ENCODE results near the gene LCE6A. TPM values are rescaled to one million over a fixed set of nuclear protein-coding genes. Genes with fewer than 3 reads are reported as not detected.

LCE6A gene
- total and polyA plus RNA-seq, 11 donors: not detected

DNA sequence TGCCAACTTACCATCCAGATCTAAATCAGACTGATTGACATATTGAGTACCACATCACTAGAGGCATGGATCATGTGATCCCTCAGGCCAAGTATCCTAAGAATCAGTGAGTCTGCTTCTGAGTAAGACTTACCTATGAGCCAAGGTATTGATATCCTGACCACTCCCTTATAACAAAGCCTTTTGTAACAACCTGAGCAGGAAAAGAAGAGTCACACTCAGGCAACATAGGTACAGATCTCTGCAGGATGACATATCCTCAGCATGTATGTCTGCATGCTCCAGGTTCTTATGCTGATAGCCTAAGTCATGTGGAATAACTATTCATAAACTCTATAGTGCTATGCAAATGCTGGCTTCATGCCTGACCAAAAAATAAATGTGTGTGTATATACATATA lies 17.7 kb upstream of the LCE6A start:
- Histone ChIP-seq H3K9me3 (no peaks in the 10 kb centered on the region), H3K27ac (no peak overlapping the region), H3K36me3 (no peaks in the 10 kb centered on the region), H3K4me1 (no peaks in the 10 kb centered on the region), H3K27me3 (peaks cover 0 to 9% (median 0%) of the 10 kb centered on the region in 9 donors), H3K4me3 (no peak overlapping the region)
- no peak for TF ChIP-seq POLR2A (IDR thresholded peaks at IDR 0.05)
- TF ChIP-seq, protein P1, sequence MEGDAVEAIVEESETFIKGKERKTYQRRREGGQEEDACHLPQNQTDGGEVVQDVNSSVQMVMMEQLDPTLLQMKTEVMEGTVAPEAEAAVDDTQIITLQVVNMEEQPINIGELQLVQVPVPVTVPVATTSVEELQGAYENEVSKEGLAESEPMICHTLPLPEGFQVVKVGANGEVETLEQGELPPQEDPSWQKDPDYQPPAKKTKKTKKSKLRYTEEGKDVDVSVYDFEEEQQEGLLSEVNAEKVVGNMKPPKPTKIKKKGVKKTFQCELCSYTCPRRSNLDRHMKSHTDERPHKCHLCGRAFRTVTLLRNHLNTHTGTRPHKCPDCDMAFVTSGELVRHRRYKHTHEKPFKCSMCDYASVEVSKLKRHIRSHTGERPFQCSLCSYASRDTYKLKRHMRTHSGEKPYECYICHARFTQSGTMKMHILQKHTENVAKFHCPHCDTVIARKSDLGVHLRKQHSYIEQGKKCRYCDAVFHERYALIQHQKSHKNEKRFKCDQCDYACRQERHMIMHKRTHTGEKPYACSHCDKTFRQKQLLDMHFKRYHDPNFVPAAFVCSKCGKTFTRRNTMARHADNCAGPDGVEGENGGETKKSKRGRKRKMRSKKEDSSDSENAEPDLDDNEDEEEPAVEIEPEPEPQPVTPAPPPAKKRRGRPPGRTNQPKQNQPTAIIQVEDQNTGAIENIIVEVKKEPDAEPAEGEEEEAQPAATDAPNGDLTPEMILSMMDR (IDR thresholded peaks at IDR 0.05): no peak
- intact Hi-C loops (cut with DNase I): no loop called here
- no peak for ATAC-seq
- no peak for DNase-seq

DNA sequence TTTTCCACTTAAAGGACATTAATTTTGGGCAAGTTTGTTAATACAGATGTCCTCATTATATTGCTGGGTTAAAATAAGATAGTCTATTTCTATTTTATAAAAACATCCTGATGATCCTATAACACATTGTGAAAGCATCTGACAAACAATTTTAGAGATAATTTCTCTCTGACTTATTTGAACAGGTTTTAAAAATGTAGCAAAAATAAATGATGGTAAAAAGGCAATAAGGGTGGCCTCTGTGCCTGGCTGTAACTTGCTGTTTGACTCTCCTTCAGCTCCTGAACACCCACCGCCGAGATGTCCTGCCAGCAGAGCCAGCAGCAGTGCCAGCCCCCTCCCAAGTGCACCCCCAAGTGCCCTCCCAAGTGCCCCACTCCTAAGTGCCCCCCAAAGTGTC lies 15.5 kb upstream of the LCE6A start, which contains the start of gene LCE1A:
Gene LCE1A (plus strand): TSS at position 301 of the 400 bp plus-strand sequence. CDS start 0 bp downstream, at position 301.
- WGBS, 4 donors: 69 to 82% (median 78%) methylated on average over 2 of the region's 2 CpGs
- Histone ChIP-seq H3K4me1 (no peaks in the 10 kb centered on the region), H3K27ac (no peak within 1 kb of the TSS), H3K9me3 (no peaks in the 10 kb centered on the region), H3K4me3 (no peak within 1 kb of the TSS), H3K36me3 (no peaks in the 10 kb centered on the region), H3K27me3 (peaks cover 0 to 16% (median 0%) of the 10 kb centered on the region in 9 donors)
- intact Hi-C loops (cut with DNase I): no loop called here
- ATAC-seq: no peak
- no peak for TF ChIP-seq POLR2A (IDR thresholded peaks at IDR 0.05)
- TF ChIP-seq, protein P1 (IDR thresholded peaks at IDR 0.05): no peak
- DNase-seq: no peak

DNA sequence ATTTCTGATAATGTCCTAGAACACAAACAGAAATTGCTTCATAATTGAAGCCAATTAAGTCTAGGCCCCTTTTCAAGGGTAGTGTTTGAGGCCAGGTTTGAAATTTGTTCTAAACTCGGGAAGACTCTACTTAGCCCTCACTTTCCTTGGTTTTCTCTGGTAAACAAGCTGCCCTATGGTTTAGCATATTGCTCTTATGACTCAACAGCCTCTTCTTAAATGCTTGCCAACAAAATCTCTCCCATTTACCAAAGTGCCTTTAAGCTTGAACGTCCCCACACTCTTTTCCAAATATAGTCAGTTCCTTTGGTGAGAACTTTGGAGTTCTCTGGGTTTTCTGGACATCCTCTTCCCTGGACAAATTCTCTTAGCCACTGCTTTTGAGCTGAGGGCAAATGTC lies 5.8 kb upstream of the LCE6A start:
- DNase-seq (no peak), ATAC-seq (no peak)
- Histone ChIP-seq H3K4me3 (no peak overlapping the region), H3K9me3 (peaks cover 0 to 6% (median 0%) of the 10 kb centered on the region in 12 donors), H3K27ac (no peak overlapping the region), H3K27me3 (no peaks in the 10 kb centered on the region), H3K4me1 (no peaks in the 10 kb centered on the region), H3K36me3 (no peaks in the 10 kb centered on the region)
- TF ChIP-seq, protein P1 (IDR thresholded peaks at IDR 0.05): no peak
- TF ChIP-seq POLR2A (IDR thresholded peaks at IDR 0.05): no peak
- intact Hi-C loops (cut with DNase I): no loop called here
- WGBS, 4 donors: 34 to 51% (median 48%) methylated on average over 2 of the region's 2 CpGs

DNA sequence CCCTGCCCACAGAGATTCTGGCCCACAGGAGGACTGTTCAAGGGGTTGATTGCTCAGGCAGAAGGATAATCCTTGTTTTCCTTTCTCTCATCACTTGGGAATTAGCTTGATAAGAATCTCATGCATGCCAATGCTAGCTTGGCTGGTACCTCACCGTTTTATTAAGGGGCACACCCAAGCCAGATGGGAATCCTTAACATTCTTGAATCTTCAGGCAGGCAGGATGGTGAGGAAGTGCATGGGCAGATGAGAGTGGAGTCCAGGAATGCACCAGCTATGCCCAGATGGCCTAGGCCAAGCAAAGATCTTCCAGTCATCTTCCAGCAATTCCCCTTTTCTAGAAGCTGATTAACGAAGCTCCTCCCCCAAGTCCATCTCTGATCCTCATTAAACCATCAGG lies 13.0 kb downstream of the LCE6A start:
- DNase-seq (no peak), ATAC-seq (no peak)
- intact Hi-C loops (cut with DNase I): no loop called here
- WGBS, 4 donors: 29 to 39% (median 34%) methylated on average over 2 of the region's 2 CpGs
- TF ChIP-seq, protein P1 (IDR thresholded peaks at IDR 0.05): no peak
- no peak for TF ChIP-seq POLR2A (IDR thresholded peaks at IDR 0.05)
- Histone ChIP-seq H3K4me3 (no peak overlapping the region), H3K27me3 (peaks cover 0 to 10% (median 0%) of the 10 kb centered on the region in 9 donors), H3K27ac (no peak overlapping the region), H3K36me3 (no peaks in the 10 kb centered on the region), H3K4me1 (no peaks in the 10 kb centered on the region), H3K9me3 (no peaks in the 10 kb centered on the region)
